ENCODE data around the gene LRRC56. TPM values are rescaled to one million over a fixed set of nuclear protein-coding genes. Genes with fewer than 3 reads are reported as not detected.

The LRRC56 gene
- total RNA-seq, 2 donors from 2014 or later, result 2.8 to 3.2 TPM

DNA sequence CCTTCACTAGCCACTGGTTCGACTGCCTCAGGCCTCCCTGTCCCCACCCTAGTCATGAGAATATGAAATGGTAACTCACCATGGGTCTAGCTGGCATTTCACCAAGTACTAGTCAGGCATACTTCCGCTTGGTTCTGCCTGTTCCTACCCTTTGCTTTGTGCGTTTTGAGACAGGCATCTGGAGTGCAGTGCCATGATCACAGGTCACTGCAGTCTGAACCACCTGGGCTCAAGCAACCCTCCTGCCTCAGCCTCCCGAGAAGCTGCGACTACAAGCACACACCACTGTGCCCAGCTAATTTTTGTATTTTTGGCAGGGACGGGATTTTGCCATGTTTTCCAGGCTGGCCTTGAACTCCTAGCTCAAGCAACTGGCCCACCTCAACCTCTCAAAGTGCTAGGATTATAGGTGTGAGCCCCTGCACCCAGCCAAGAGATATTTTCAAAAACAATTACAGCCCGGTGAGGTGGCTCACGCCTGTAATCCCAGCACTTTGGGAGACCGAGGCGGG is 16.1 kb upstream of the LRRC56 start:
- H3K9ac ChIP-seq (ENCODE audit: low read depth in 2 of 2, low read length in 2 of 2), result no peak overlapping the region
- no peaks in the 10 kb centered on the region for H3K4me1 ChIP-seq
- no peaks in the 10 kb centered on the region for H3K36me3 ChIP-seq
- no peaks in the 10 kb centered on the region for H3K9me3 ChIP-seq
- DNase-seq, result no peak
- intact Hi-C loops (cut with DNase I), result no loop called here
- no peak overlapping the region for H3K4me3 ChIP-seq
- H3K27ac ChIP-seq, result no peak overlapping the region
- TF ChIP-seq, protein P1, sequence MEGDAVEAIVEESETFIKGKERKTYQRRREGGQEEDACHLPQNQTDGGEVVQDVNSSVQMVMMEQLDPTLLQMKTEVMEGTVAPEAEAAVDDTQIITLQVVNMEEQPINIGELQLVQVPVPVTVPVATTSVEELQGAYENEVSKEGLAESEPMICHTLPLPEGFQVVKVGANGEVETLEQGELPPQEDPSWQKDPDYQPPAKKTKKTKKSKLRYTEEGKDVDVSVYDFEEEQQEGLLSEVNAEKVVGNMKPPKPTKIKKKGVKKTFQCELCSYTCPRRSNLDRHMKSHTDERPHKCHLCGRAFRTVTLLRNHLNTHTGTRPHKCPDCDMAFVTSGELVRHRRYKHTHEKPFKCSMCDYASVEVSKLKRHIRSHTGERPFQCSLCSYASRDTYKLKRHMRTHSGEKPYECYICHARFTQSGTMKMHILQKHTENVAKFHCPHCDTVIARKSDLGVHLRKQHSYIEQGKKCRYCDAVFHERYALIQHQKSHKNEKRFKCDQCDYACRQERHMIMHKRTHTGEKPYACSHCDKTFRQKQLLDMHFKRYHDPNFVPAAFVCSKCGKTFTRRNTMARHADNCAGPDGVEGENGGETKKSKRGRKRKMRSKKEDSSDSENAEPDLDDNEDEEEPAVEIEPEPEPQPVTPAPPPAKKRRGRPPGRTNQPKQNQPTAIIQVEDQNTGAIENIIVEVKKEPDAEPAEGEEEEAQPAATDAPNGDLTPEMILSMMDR (IDR thresholded peaks at IDR 0.05), result no peak
- no peaks in the 10 kb centered on the region for H3K27me3 ChIP-seq

DNA sequence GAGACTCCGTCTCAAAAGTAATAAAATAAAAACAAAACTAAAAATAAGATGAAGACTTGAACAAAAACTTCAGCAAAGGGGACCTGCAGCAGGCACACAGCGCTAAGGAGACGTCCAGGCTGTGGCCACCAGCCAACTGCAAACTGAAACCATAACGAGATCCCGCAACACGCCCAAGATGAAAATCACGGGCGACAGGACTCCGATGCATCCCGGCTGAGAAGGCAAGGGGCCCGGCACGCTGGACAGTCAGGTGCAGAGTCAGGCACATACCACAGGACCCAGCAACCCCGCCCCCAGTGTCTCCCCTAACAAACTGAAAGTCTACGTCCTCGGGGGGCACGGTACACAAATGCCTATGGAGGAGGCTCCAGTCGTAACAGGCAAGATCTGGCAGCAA is 11.1 kb upstream of the LRRC56 start:
- no peaks in the 10 kb centered on the region for H3K9me3 ChIP-seq
- no peak overlapping the region for H3K27ac ChIP-seq
- H3K36me3 ChIP-seq, result no peaks in the 10 kb centered on the region
- TF ChIP-seq, protein P1 (IDR thresholded peaks at IDR 0.05), result no peak
- no peak overlapping the region for H3K9ac ChIP-seq (ENCODE audit: low read depth in 2 of 2, low read length in 2 of 2)
- no peak overlapping the region for H3K4me3 ChIP-seq
- no peak for DNase-seq
- H3K27me3 ChIP-seq, result no peaks in the 10 kb centered on the region
- intact Hi-C loops (cut with DNase I), result no loop called here
- H3K4me1 ChIP-seq, result no peaks in the 10 kb centered on the region

DNA sequence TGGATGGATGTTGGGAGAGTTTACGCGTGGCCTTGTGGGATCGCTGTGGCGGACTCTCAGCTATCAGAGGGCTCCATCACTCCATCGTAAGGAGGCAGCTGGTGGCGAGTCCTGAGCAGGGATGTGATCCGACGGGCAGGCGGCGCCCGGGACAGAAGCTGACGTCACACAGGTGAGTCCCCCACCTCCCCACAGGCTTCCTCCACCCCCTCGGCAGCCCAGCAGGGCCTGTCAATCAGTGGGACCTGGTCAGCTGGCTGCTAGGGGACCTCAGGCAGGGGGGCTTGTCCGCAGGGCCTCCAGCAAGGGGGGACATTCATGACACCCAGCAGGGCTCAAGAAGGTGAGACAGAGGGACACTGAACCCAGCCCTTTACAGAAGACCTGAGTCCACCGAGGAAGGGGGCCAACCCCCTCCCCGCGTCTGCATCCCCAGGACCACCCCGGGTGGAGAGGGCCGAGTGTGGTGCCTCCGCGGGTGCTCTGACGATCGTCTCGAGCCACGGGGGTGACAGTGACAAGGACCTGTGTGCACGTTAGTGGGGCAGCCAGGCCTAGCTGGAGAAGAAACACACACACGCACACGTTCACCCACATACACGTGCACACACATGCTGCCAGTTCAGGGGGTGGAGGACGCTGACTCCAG is 9.0 kb upstream of the LRRC56 start:
- H3K9ac ChIP-seq (ENCODE audit: low read depth in 2 of 2, low read length in 2 of 2), result no peak overlapping the region
- H3K4me1 ChIP-seq, result no peaks in the 10 kb centered on the region
- peaks cover 8% of the 10 kb centered on the region for H3K36me3 ChIP-seq
- TF ChIP-seq, protein P1 (IDR thresholded peaks at IDR 0.05), result no peak
- no peak overlapping the region for H3K4me3 ChIP-seq
- H3K27ac ChIP-seq, result no peak overlapping the region
- H3K27me3 ChIP-seq, result no peaks in the 10 kb centered on the region
- intact Hi-C loops (cut with DNase I), result no loop called here
- no peak for DNase-seq
- H3K9me3 ChIP-seq, result no peaks in the 10 kb centered on the region

DNA sequence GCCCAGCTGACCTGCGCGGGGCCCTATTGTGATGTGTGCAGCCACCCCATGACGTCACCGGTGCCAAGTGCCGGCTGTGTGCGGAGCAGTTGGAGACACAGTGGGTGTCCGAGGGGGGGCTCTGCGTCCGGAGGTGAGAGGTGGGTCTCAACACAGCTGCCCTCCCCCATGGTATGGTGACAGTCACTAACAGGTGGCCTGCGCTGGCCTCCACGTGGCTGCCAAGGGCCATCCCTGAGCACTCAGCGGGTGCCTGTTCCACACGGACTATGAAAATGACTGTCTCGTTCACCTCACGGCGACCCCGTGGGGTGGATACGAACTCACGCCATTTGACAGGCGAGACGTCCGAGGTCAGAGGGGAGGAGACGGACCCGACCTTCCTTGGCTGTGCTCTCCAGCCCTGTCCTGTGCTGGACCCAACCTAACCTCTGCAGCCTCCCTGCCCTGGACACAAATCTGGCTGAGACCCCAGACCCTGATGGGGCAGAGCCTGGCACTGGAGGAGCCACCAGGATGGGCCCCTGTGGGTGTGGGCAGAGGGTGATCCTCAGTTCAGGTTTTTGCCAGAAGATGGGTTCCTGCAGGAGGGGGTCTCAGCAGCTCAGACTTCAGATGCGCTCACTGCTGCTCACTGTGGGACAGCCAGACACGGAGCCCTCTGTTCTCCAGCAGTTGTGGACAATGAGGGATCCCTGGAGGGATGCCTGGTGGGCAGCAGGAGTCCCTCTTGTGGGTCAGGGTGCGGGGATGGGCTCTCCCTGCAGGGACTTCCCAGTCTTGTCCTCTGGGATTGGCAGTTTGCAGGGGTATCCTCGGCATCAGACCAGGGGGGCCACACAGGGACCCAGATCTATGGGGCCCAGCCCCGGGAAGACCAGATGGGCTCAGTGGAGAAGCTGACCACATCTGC is 8.3 kb upstream of the LRRC56 start:
- Histone ChIP-seq H3K36me3 (peaks cover 8% of the 10 kb centered on the region), H3K4me1 (peaks cover 2% of the 10 kb centered on the region), H3K9me3 (no peaks in the 10 kb centered on the region), H3K27ac (no peak overlapping the region), H3K9ac (ENCODE audit: low read depth in 2 of 2, low read length in 2 of 2) (no peak overlapping the region), H3K4me3 (no peak overlapping the region), H3K27me3 (no peaks in the 10 kb centered on the region)
- no peak for DNase-seq
- intact Hi-C loops (cut with DNase I), result no loop called here
- TF ChIP-seq, protein P1 (IDR thresholded peaks at IDR 0.05), result no peak

DNA sequence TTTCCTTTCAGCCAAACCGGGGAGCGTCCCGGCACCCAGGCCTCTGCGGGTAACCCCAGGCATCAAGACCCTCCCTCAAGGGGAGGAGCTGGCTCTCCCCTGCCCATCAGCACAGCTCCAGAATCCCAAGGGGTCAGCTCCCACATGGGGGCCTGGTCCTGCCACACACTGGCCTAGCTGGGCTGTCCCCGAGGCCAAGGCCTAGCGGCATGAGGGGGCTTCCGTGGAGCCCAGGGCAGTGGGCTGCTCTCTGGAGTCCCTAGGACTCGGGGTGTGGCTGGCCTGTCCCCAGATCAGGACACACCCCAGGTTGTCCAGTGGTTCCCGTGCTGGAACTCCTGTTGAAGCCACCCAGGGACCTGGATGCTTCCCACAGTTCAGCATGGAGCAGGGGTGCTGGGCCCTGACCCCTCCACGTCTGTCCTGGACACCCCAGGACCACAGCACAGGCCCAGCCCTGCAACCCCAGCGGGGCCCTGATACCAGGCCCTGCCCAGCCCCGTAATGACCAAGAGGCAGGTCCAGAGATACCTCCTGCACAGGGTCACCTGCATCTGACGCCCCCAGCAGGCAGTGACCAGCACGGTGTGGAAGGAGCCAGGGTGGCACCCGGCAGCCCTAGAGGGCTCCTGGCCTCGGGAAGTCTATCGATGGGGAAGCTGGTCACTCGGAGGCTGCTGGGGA is 7.5 kb upstream of the LRRC56 start:
- Histone ChIP-seq H3K27me3 (no peaks in the 10 kb centered on the region), H3K36me3 (peaks cover 8% of the 10 kb centered on the region), H3K9ac (ENCODE audit: low read depth in 2 of 2, low read length in 2 of 2) (no peak overlapping the region), H3K27ac (no peak overlapping the region), H3K9me3 (no peaks in the 10 kb centered on the region), H3K4me1 (peaks cover 5% of the 10 kb centered on the region), H3K4me3 (no peak overlapping the region)
- no peak for DNase-seq
- intact Hi-C loops (cut with DNase I), result no loop called here
- TF ChIP-seq, protein P1 (IDR thresholded peaks at IDR 0.05), result no peak
